HG02588 (cell line): ENCODE data around the gene BNIP3.
"Not testable (repeated sequence)": the region's sequence is repeated elsewhere in the genome, so short reads cannot be mapped to it uniquely, and the experiment has no call there.

Experiments used
- ATAC-seq: cut with Tn5 transposase; IDR thresholded peaks from one replicate; pipeline ENCODE4 v1.9.1; 2021; ENCODE audit warnings: mild to moderate bottlenecking, moderate library complexity; ENCODE audit not compliant: unreplicated experiment

The BNIP3 gene

DNA sequence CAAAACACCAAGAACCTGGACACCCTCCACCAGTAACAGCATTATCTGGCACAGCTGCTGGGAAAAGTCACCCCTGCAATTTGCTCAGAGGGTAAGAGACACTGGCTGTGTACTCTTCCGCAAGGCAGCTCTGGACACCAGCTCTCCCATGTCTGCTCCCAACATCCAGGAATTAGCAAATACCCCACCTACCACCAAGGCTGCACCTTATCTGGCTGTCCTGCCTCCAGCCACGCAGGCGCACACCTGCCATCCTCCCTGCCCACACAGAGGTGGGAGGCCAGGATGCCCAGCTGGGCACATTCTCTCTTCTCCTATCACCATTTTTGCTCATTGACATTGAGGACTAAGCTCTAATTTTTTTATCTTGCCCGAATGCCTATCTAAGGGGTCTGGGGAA is 20.3 kb upstream of the BNIP3 start:
- ATAC-seq: no peak

DNA sequence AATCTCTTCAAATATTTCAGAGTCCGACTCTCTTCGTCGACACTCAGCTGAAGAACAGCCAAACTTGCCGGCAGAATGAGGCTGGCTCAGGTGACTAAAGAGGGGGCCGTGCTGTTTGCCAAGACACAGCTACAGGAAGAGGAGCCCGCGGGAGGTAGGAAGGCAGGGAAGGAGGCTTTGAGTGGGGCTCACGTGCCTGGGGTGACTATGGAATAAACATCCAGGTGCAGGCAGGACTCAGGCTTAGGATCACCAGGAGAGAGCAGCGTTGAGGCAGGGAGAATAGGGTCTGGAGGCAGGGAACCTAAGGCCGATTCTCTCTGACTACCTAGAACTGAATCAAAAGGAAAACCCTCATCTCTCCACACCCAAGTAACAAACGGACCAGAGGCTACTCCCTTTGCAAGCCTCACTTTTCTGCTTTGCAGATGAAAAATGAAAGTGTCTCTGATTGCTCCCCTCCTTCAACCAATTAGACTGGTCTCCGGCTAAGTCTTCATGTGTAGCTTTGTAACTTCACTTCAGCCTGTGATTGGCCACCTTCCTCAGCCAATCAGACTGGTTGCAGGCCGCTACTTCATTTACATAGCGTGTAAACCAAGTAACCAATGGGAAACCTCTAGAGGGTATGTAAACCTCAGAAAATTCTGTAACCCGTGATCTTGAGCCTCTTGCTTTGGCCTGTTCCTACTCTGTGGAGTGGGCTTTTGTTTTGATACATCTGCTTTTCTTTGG is 19.7 kb upstream of the BNIP3 start:
- no peak for ATAC-seq

DNA sequence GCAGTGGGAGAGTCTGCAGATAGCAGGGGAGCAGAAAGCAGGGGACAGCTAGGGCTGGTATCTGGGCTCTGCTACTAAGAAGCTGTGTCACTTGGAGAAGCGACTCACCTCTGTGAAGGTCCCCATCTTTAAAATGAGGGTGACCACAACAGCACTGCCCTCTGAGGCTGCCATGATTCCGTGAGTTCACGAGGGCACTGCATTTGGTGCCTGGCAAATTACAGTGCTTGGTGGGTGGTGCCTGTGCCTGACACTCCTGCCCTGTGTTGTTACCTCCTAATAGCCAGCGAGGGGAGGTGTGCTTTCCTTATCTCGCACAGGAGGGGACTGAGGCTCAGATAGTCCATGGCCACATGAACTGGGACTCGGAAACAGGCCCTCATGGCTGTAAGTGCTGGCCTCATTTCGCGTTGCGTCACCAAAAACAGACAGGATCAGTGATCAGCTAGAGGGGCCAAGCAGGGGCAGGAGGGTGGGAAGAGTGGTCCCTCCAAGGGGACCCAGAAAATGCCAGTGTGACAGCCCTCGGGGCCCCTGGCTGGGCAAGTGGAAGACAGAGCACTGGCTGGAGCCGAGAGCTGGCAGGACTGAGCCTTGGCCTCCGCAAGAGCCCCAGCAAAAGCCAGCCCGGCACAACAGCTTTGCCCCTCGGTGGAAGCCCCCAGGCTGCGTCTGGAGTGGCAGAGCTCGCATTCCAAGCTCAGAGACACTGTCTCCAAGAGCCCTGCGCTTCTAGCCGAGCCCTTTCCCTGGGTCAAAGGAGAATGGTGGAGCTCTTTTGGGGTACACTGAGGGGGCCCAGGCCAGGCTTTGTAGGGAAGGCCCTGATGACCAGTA is 17.3 kb upstream of the BNIP3 start:
- no peak for ATAC-seq

DNA sequence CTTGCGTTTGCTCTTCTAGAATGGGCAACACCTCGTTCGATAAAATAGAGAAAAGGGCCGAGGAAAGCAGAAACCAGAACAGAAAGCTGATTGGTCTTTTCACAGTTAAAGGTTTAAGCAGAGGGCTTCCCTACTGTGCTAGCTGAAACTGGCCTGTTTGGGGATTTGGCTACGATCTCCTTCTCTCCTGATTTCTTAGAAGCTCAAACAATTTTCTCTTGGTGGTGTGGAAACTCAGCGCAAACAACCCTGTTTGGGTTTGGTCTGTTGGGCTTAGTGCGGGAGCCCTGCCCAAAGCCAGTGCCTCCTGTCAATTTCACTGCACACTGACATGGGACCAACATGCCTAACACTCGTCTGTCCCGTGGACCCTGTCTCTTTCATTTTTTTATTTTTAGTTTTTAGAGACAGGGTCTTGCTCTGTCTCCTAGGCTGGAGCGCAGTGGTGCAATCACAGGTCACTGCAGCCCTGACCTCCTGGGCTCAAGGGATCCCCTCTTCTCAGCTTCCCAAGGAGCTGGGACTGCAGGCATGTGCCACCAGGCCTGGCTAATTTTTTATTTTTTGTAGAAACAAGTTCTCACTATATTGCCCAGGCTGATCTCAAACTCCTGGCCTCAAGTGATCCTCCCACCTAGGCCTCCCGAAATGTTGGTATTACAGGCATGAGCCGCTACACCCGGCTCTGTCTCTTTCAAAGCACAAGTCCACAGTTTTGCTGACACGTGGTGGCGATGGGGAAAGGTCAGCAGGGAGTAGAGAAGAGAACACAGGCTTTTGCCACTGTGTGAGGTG is 16.5 kb upstream of the BNIP3 start:
- no peak for ATAC-seq

DNA sequence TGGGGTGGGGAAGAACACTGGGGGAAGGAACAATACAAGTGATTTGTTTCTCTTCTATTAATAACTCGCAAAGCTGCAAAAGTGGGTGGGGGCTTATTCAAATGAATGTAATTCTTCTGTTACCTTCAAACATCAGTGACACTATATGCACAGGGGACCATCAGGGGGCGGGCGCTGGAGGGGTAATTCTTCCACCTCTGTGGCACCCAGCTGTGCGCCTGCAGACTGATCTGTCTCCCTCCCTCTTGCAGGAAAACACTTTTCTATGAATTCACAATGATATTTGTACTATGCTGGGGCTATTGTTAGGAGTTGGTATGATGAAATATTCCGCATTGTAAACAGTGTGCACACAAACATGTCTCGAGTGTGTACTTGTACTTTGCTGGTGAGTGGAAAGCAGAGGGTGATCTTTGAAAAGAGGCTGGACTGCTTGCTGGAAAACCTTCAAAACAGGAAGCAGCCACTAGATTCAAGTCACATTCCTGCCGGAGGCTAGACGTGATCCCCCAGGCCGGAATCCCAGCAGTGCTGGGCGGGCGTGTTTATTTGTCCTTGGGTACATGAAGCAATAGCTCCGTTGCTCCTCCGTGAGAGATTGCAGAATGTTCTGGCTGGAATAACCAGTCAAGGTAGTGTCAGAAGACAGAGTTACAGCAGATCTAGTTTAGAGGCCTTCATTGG is 15.8 kb upstream of the BNIP3 start:
- ATAC-seq: no peak

DNA sequence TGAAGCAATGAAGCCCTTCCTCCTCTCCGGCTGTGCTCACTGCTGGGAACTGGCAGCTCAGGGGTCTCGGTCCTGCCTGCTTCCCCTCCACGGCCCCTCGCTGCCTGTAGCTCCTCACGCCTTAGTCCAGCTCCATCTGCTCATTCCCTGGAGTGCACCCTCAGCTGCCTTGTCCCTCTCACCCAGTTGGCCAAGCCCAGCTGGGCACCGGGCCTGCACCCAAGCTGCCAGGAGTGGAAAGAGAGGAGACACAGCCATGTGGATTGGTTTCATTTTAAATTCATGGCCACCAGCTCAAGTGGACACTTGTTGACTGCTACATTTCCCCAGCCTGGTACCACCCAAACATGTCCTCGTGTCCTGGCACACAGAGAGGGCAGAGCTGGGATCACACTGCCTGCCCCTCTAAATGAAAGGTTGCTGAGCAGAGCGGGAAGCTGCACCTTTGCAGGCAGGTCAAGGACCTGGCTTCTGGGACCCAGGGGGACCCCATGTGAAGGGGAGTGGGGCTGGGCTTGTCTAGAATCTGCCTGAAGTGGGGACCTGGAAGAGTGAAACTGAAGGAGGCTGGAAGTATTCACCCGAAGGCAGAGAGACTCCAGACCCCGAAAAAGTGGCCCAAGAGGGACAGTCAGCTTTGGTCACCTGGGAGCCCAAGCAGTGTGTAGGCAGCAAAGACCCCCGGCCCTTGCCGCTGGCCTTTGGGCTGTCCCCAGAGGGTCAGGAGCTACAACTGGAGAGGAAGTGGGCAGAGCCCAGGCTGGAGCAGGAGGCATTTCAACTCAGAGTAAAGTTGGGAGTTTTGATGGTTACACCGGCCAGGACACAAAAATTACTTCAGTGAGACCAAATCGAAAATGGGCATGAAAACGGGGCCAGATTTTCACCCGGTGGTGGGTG is 15.0 kb upstream of the BNIP3 start:
- no peak for ATAC-seq

DNA sequence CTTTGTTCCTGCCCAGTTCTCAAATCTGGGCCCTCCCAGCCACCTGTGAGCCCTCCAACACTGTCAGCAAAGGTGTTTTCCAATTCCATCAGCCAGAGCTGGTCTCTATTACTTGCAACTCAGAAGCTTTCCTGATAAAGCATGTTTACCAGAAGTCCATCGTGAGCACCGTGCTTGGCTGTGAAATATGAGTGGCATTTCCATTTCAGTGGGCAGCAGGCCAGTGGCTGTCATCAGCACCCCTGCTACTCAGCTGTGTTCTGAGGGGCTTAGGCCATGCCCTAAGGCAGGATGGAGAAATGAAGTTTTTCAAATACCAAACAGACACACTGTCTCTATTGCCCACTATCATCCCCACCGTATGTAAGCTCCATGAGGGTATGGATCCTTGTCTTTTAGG is 12.7 kb upstream of the BNIP3 start:
- ATAC-seq: no peak

DNA sequence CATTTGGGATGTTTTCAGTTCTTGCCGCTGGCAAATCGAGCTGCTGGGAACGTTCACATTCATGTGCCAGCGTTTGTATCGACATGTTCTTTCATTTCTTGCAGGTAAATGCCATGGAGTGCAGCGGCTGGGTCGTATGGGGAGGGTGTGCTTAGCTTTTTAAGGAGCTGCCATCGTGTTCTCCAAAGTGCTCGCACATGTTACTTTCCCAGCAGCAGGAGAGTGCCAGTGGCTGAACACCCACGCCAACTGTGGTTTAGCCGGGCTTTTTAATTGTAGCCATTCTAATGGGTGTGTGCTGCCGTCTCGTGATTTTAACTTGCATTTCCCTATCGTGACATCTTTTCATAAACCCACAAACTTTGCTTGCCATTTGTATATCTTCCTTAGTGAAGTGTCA is 11.6 kb upstream of the BNIP3 start:
- no peak for ATAC-seq

DNA sequence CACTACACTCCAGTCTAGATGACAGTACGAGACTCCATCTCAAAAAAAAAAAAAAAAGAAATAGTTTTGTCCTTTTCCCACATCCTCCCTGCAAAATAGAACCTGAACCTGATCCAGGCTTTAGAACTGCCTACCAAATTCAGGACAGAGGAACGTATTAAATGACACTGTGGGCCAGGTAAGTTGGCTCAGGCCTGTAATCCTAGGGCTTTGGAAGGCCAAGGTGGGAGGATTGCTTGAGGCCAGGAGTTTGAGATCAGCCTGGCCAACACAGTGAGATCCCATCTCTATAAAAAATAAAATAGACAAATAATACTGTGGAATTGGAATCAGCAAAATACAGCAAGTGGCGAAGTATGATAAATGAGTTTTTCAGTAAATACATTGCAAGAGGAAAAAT is 10.0 kb upstream of the BNIP3 start:
- no peak for ATAC-seq

DNA sequence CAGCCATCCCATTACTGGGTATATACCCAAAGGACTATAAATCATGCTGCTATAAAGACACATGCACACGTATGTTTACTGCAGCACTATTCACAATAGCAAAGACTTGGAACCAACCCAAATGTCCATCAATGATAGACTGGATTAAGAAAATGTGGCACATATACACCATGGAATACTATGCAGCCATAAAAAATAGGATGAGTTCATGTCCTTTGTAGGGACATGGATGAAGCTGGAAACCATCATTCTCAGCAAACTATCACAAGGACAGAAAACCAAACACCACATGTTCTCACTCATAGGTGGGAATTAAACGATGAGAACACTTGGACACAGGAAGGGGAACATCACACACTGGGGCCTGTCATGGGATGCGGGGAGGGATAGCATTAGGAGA is 6.1 kb upstream of the BNIP3 start:
- not testable (repeated sequence) for ATAC-seq

DNA sequence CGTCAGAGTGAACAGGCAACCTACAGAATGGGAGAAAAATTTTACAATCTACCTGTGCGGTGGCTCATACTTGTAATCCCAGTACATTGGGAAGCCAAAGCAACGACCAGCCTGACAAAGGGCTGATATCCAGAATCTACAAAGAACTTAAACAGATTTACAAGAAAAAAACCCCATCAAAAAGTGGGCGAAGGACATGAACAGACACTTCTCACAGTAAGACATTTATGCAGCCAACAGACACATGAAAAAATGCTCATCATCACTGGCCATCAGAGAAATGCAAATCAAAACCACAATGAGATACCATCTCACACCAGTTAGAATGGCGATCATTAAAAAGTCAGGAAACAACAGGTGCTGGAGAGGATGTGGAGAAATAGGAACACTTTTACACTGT is 5.6 kb upstream of the BNIP3 start:
- not testable (repeated sequence) for ATAC-seq

DNA sequence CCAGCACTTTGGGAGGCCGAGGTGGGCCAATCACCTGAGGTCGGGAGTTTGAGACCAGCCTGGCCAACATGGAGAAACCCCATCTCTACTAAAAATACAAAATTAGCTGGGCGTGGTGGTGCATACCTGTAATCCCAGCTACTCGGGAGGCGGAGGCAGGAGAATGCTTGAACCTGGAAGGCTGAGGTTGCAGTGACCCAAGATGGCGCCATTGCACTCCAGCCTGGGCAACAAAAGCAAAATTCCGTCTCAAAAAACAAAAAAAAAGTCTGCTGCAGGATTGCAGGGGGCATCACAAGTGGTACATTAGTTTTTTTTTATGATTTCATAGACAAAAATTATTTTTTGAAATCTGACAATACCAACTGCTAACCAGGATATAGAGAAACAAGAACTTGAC is 5.1 kb upstream of the BNIP3 start:
- not testable (repeated sequence) for ATAC-seq

DNA sequence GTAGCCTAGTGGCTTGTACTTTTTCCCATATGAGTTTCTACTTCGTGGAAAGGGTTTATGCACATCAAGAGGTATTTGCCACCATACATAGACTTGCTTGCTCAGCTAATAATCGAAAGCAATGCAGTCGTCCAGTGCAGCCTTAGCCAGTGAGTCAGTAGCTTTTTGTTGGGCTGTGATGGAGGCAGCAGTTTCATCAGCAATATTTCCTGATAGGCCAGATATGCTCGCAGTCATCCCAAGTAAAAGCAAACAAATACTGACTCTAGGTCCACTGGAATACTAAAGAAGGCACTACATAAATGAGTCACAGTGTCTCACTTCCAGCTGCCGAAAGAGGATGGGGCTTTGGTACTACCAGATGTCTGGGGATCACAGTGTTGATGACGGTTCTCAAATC is 2.1 kb upstream of the BNIP3 start:
- ATAC-seq: no peak

DNA sequence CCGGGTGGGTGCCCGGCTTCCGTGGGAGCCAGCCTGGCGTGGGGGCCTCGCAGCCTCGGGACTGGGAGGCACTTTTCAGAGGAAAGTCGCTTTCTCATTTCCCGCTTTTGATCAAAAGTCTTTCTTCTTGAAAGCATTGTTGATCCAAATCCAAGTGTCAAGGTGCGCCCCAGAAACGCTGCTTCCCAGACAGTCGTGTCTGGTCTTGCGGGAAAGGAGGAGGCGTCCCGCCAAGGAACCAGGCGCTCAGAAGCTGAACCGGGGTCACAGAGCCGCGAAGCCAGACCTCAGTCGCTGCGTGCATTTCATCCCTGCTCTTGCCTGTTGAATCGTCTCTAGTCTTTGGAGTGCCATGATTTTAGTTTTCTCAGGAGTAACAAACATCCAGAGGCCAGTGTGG is 1.1 kb upstream of the BNIP3 start:
- ATAC-seq: no peak

DNA sequence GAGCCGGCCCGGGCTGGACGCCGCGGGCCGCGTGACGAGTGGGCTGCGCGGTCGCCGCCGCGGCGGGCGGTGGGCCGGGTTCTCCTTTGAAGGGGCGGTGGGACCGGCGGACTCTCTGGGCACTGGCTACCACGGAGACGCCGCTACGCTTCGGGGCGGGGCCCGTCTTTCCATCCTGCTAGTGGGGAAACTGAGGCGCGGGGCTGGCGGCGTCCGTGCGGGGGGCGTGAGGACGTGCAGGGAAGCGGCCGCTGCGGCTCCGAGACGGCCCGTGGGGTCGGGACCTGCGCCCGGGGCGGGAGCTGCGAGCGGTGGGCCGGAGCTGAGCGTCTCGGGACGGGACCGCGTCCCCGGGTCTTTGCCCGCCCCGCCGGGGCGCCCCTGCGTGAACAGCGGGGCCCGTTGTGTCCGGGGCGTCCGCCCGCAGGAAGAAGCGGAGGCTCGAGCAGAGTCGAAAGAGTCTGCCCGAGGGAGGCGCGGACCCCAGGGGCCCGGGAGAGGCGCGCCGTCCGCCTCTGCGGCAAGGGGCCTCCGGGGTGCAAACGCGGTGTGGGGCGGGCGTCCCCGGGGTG is 548 bp upstream of the BNIP3 start:
- ATAC-seq: peak; percentile 26

DNA sequence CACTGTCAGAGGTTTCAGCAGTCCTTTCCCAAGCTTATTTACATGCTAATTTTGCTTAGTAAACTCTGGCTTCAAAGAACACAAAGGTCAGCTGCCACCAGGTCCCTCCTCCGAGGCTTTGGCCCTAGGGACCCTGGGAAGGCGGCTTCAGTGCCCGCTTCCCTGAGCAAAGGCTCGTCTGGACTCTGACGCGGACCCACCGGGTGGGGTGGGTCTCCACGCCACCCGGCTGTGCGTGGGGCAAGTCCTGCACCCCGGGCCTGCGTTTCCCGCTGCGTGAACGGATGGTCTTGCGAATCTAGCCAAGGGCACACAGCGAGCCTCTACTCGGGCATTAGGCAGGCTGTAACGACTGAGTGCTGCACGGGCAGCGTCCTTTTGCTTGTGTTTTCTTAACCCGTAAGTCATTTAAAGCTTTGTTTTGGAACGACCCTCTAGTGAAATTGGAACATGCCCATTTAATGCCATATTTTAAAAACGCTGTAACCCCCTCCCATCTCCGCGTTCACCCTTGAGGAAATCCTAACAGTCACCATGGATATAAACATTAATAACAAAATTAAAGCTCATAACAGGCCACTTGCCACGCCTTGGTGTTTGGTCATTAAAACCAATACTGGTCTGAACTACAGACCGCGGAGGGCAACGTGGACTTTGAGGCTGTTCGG is 828 bp downstream of the BNIP3 start:
- no peak for ATAC-seq

DNA sequence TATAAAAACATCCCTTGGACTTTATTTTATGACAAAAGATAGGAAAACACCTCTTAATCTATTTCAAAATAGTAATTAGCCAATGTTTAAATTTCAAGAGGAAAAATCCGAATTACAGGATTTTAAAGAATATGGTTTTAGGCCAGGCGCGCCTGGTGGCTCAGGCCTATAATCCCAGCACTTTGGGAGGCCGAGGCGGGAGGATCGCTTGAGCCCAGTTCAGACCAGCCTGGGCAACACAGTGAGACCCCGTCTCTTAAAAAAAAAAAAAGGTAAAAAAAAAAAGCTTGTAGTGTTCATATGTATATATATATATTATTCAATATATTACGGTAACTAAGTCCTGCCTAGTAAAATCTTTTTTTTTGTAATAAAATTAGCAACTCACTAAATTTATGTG is 1.4 kb downstream of the BNIP3 start:
- ATAC-seq: no peak

DNA sequence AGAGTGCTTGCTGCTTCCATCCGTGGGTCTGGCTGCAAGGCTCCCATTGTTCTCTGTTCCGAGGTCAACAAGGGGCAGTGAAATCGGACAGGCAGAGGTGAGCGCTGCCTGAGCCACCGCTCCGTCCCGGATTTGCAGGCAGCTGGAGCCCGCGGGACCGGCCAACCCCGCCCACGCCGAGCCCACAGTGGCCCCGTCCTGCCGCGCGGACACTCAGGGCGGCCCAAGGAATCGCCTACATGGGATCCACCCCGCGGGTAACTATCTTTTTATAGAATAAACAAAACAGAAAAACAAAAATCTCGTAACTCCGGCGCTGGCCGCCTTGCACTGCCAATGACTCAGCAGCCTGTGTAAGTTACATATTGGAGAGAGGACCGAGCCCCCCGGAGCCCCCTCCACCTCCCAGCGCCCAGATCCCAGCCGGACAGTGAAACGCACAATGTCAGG is 1.9 kb downstream of the BNIP3 start:
- ATAC-seq: no peak

DNA sequence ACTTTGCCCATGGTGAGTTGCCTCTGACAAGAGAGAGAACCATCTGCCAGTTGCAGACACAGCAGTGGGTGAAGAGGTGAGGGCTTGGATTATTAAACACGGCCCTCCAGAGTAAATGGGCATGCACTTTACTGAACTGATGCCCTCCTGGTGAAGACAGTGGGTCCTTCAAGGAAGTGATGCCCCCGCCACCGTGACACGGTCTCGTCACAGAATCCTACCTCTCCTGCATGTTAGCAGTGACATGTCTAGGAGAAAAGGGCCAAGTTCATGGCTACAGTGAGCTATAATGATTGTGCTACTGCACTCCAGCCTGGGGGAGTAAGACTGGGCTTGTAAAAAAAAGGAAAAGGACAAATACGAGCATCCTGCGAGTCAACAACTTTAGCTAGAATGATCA is 2.4 kb downstream of the BNIP3 start:
- no peak for ATAC-seq
